Measurements from ENCODE around the gene CDR2.
A peak's percentile ranks its signal among the peaks of the same experiment; 100 is the strongest.
"Not testable (repeated sequence)": the region's sequence is repeated elsewhere in the genome, so short reads cannot be mapped to it uniquely, and the experiment has no call there.

Gene CDR2

DNA sequence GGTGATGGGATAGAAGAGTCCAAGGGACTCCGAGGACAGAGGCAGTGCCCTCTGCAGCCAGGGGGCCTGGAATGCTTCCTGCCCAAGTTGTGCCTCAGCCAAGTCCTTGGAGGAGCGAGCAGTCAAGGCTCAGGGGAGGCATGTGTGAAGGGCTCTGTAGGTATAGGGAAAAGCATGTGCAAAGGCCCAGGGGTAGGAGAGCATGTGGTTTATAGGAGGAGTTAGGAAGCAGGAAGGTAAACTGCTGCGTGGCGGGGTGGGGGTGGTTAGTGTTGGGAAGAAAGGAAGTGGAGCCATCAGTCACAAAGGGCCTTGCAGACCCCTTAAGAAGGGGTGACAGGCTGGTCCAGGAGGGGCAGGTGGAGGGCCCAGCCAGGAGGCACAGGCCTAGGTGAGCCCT, 70.0 kb downstream of the CDR2 start:
- ChIA-PET POLR2A (no interaction called here), CTCF (interaction anchor here (0.6 to 1.5 kb wide), 3 partner anchors 14 to 1520 kb away, joined by 3 to 7 read pairs (median 4); no protein-coding TSS in a partner anchor)
- H3K36me3 ChIP-seq (ENCODE audit: control insufficient read depth in 2 of 2, insufficient read depth in 1 of 2, low read length in 2 of 2) = peaks cover 11 to 75% of the 10 kb centered on the region in 2 experiments; a peak in 2 of 3 replicates
- H3K27ac ChIP-seq (ENCODE audit: extremely low read depth, low read depth, low read length) = no peak overlapping the region
- no peak overlapping the region for H3K4me3 ChIP-seq (ENCODE audit: low read depth, low read length)
- no peaks in the 10 kb centered on the region for H3K4me1 ChIP-seq (ENCODE audit: control insufficient read depth, insufficient read depth, low read length)
- H3K9me3 ChIP-seq (ENCODE audit: control insufficient read depth, insufficient read depth, low read depth, low read length) = no peaks in the 10 kb centered on the region
- no peak for TF ChIP-seq GLIS1 (tag by site-specific recombination; IDR thresholded peaks at IDR 0.05)
- TF ChIP-seq ZNF623 (tag by site-specific recombination; IDR thresholded peaks at IDR 0.05) = peak; percentile 98

DNA sequence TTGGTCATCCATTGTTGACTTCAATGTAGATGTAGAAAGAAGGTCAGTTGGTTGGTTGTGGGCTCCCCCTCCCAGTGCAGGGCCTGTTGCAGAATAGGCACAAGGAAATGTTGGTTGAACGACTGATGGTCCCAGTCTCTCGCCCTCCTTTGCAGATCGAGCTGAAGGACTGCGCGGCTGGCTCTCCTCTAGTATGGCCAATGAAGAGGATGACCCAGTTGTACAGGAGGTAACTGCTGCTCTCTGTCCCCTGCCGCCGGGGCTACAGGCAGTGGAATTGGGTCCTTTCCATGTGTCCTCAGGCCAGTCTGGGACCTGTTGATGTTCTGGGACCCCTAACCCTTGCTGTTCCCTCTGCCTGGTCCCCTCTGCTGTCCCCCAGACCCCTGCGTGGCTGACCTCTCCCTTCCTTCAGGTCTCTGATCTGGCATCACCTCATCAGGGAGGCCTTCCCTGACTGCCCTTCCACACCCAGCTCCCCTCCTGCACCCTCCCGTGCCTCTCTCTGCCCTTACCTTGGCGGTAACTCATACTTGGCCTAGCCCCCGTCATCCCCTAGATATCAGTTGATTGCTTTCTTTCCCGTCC, 71.5 kb downstream of the CDR2 start:
- ChIA-PET POLR2A (no interaction called here), CTCF (no interaction called here)
- Histone ChIP-seq H3K36me3 (ENCODE audit: control insufficient read depth in 2 of 2, insufficient read depth in 1 of 2, low read length in 2 of 2) (peaks cover 11 to 60% of the 10 kb centered on the region in 2 experiments; a peak in 2 of 3 replicates), H3K4me1 (ENCODE audit: control insufficient read depth, insufficient read depth, low read length) (no peaks in the 10 kb centered on the region), H3K4me3 (ENCODE audit: low read depth, low read length) (no peak overlapping the region), H3K9me3 (ENCODE audit: control insufficient read depth, insufficient read depth, low read depth, low read length) (no peaks in the 10 kb centered on the region), H3K27ac (ENCODE audit: extremely low read depth, low read depth, low read length) (no peak overlapping the region)
- TF ChIP-seq ZNF830 (tag by site-specific recombination; IDR thresholded peaks at IDR 0.05; ENCODE audit: low read depth) = no peak
- TF ChIP-seq SCRT2 (tag by site-specific recombination; IDR thresholded peaks at IDR 0.05) = 0 out of 2 replicates have a peak, but pooled peaks have one; percentile 35

GRCh38 chr16:22301423-22301822, 73.0 kb downstream of the CDR2 start:
- peaks cover 11 to 46% of the 10 kb centered on the region in 2 experiments; a peak in 2 of 3 replicates for H3K36me3 ChIP-seq (ENCODE audit: control insufficient read depth in 2 of 2, insufficient read depth in 1 of 2, low read length in 2 of 2)
- H3K27ac ChIP-seq (ENCODE audit: extremely low read depth, low read depth, low read length); H3K4me1 ChIP-seq (ENCODE audit: control insufficient read depth, insufficient read depth, low read length); POLR2A ChIA-PET; H3K9me3 ChIP-seq (ENCODE audit: control insufficient read depth, insufficient read depth, low read depth, low read length); H3K4me3 ChIP-seq (ENCODE audit: low read depth, low read length): not testable (repeated sequence)
- CTCF ChIA-PET = interaction anchor here (0.8 to 2.2 kb wide), 6 partner anchors 14 to 1513 kb away, joined by 3 to 16 read pairs (median 8); no protein-coding TSS in a partner anchor

- H3K36me3 ChIP-seq (ENCODE audit: control insufficient read depth in 2 of 2, insufficient read depth in 1 of 2, low read length in 2 of 2) = peaks cover 11 to 37% of the 10 kb centered on the region in 2 experiments; a peak in 2 of 3 replicates
- CTCF ChIA-PET = interaction anchor here (0.6 to 2.2 kb wide), 23 partner anchors 9 to 1512 kb away, joined by 3 to 16 read pairs (median 4); partner anchors contain the start of gene EEF2K
- TF ChIP-seq ZEB2 (tag by site-specific recombination; IDR thresholded peaks at IDR 0.05) (0 out of 2 replicates have a peak, but pooled peaks have one; percentile 19), HOXD13 (CRISPR knock-in tag; IDR thresholded peaks at IDR 0.05; ENCODE audit: borderline replicate concordance) (no peak), ZNF19 (tag by site-specific recombination; IDR thresholded peaks at IDR 0.05; ENCODE audit: low read depth) (no peak), CTCF (tag by site-specific recombination; IDR thresholded peaks at IDR 0.05) (peak; percentile 59; the same call in 1 of the 2 replicates)
- no peaks in the 10 kb centered on the region for H3K9me3 ChIP-seq (ENCODE audit: control insufficient read depth, insufficient read depth, low read depth, low read length)
- H3K4me3 ChIP-seq (ENCODE audit: low read depth, low read length) = no peak overlapping the region
- H3K4me1 ChIP-seq (ENCODE audit: control insufficient read depth, insufficient read depth, low read length) = no peaks in the 10 kb centered on the region
- POLR2A ChIA-PET = interaction anchor here (0.8 kb wide), 1 partner anchor 95 kb away, joined by 3 read pairs; the partner anchor contains the start of gene EEF2K
- H3K27ac ChIP-seq (ENCODE audit: extremely low read depth, low read depth, low read length) = no peak overlapping the region
Observed at GRCh38 chr16:22300427-22301071, 73.9 kb downstream of the CDR2 start.

- H3K4me3 ChIP-seq (ENCODE audit: low read depth, low read length) = no peak overlapping the region
- no peaks in the 10 kb centered on the region for H3K4me1 ChIP-seq (ENCODE audit: control insufficient read depth, insufficient read depth, low read length)
- ChIA-PET POLR2A (interaction anchor here (1.1 to 1.7 kb wide), 2 partner anchors 93 to 108 kb away, joined by 7 read pairs; partner anchors contain the start of gene EEF2K), CTCF (interaction anchor here (0.6 to 2.2 kb wide), 3 partner anchors 20 to 105 kb away, joined by 3 to 14 read pairs (median 3); no protein-coding TSS in a partner anchor)
- H3K27ac ChIP-seq (ENCODE audit: extremely low read depth, low read depth, low read length) = no peak overlapping the region
- H3K36me3 ChIP-seq (ENCODE audit: control insufficient read depth in 2 of 2, insufficient read depth in 1 of 2, low read length in 2 of 2) = peaks cover 8 to 22% of the 10 kb centered on the region in 2 experiments; a peak in 2 of 3 replicates
- H3K9me3 ChIP-seq (ENCODE audit: control insufficient read depth, insufficient read depth, low read depth, low read length) = no peaks in the 10 kb centered on the region
- TF ChIP-seq ZNF623 (tag by site-specific recombination; IDR thresholded peaks at IDR 0.05) = peak; percentile 92
- TF ChIP-seq, protein P1, sequence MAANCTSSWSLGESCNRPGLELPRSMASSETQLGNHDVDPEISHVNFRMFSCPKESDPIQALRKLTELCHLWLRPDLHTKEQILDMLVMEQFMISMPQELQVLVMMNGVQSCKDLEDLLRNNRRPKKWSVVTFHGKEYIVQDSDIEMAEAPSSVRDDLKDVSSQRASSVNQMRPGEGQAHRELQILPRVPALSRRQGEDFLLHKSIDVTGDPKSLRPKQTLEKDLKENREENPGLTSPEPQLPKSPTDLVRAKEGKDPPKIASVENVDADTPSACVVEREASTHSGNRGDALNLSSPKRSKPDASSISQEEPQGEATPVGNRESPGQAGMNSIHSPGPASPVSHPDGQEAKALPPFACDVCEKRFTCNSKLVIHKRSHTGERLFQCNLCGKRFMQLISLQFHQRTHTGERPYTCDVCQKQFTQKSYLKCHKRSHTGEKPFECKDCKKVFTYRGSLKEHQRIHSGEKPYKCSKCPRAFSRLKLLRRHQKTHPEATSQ (tag by site-specific recombination; IDR thresholded peaks at IDR 0.05) = no peak
Observed at GRCh38 chr16:22299036-22299435, 75.4 kb downstream of the CDR2 start.
